GM21447 (cell line): ENCODE results near the gene MTA2.
A peak's percentile ranks its signal among the peaks of the same experiment; 100 is the strongest.
"Not testable (repeated sequence)": the region's sequence is repeated elsewhere in the genome, so short reads cannot be mapped to it uniquely, and the experiment has no call there.

Source experiments
- ATAC-seq: cut with Tn5 transposase; IDR thresholded peaks from one replicate; pipeline ENCODE4 v1.9.1; 2021; ENCODE audit not compliant: unreplicated experiment

MTA2 gene

DNA sequence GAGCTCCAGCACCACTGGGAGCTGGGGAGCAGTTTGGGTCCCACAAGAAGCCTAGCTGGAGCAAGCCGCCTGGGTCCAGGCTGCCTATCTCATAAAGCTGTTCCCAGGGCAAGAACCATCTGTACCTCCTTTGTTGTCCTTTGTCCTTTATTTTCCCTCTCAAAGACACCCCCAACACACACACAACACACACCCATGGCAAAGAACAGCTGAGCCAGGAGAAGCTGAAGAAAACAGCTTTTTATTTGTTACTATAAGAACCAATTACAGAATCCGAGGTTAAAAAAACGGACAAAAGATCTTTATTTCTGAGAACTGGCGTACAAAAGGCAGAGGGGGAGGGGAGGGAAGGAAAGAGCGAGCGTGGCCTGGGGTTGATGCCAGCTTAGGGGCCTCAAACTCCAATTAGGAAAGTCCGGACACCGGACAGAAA lies 8.7 kb downstream of the MTA2 start:
- ATAC-seq, result no peak

GRCh38 chr11:62592146-62592815 lies 9.4 kb downstream of the MTA2 start:
- peak; percentile 1 for ATAC-seq

GRCh38 chr11:62591448-62592145 lies 10.1 kb downstream of the MTA2 start, which contains the start of gene TUT1:
TUT1 (minus strand) TSS chr11:62591523; CDS start chr11:62591485, 38 bp downstream.
- ATAC-seq, result peak; percentile 89

DNA sequence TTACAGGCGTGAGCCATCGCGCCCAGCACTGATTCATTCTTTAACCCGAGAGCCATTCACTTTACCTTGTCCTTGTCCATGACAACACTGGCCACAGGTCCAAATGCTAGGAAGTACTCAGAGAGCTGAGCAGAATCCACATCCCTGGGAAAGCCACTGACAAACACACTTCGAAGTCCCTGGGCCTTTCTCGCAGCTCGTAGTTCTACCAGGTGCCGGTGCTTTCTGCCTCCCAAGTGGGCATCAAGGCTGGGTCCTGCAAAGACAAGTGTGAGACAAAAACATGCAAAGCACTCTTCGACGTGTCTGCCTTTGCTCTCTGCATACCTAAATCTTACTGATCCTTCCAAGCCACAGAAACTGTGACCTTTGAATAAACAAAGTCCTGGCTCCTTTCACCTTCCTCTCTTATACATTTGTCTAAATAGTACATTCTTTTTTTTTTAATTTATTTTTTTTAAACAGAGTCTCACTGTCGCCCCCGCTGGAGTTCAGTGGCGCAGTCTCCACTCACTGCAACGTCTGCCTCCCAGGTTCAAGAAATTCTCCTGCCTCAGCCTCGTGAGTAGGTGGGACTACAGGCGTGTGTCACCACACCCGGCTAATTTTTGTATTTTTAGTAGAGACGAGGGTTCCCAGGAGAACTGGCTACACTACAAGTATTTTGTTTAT lies 12.6 kb downstream of the MTA2 start:
- ATAC-seq, result no peak

- ATAC-seq, result not testable (repeated sequence)
These were observed 16.3 kb downstream of the MTA2 start for GRCh38 chr11:62585356-62585755.

DNA sequence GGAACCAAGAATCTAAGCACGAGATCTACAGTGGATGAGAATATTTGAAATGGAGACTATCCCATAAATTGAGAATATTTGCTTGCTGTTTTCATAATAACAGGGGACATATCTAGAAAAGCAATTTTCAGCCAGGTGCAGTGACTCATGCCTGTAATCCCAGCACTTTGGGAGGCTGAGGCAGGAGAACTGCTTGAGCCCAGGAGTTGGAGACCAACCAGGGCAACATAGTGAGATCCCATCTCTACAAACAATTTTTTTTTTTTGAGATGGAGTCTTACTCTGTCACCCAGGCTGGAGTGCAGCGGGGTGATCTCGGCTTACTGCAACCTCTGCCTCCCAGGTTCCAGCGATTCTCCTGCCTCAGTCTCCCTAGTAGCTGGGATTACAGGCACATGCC lies 19.9 kb downstream of the MTA2 start:
- not testable (repeated sequence) for ATAC-seq

- ATAC-seq, result no peak
These were observed 20.5 kb downstream of the MTA2 start for GRCh38 chr11:62580959-62581715.

DNA sequence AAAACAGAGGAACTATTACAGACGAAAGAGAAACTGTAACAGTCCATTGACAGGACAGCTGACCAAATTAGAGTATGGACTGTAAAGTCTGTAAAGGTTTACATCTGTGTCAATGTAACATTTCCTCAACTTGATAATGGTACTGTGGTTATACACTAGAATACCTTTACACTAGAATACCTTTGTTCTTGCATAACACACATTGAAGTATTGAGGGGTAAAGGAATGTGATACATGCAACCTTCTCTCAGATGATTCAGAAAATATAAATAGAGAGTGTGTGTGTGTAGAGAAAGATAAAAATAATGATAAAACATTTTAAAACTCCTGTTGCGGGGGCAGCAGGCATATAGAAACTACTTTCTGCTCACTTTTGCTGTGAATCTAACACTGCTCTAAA lies 22.4 kb downstream of the MTA2 start:
- no peak for ATAC-seq

DNA sequence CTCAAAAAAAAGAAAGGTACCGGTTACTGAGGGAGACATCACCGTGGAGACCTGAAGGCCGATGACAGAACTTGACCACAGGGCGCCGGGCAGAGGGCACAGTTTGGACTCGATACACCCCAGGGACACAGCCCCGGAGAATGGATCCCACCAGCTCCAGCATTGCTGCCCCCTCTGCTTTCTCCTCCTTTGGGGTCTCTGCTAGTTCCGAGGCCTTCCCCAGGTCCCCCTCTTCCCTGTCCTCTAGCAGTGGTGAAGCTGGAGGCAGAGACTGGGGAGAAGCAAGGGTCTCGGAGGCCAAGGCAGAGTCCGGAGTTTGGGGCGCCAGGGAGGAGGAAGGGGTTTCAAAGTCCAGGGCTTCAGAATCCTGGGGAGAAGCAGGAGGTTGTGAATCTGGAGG lies 23.1 kb downstream of the MTA2 start:
- ATAC-seq, result no peak

GRCh38 chr11:62577046-62577714 lies 24.5 kb downstream of the MTA2 start:
- ATAC-seq, result no peak

- no peak for ATAC-seq
These were observed 25.8 kb downstream of the MTA2 start for GRCh38 chr11:62575837-62576236.

DNA sequence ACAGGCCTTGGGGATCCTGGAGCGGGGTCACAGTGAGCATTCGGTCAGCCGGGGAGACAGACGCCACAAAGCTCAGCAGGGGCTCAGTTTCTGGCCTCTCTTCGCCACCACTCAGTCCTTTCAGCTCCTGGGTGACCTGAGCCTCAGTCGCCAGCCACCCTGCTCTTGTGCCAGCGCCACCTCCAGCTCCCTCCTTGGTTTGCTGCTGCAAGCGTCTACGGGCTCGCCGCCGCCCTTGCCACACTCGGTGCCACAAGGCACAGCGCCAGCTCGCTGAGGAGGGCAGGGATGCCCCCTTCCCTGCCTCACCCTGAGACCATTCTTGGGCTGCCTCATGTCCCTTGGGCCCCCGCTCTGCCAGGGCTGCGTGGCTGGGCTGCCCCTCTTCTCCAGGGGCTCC lies 26.5 kb downstream of the MTA2 start:
- ATAC-seq, result no peak

- no peak for ATAC-seq
These were observed 27.1 kb downstream of the MTA2 start for GRCh38 chr11:62574363-62575071.

GRCh38 chr11:62573592-62574362 lies 27.9 kb downstream of the MTA2 start, which contains the start of gene EEF1G:
EEF1G (minus strand) TSS chr11:62573891; CDS start chr11:62573842, 49 bp downstream.
- ATAC-seq, result peak; percentile 85

- ATAC-seq, result no peak
These were observed 28.6 kb downstream of the MTA2 start for GRCh38 chr11:62573006-62573591.

DNA sequence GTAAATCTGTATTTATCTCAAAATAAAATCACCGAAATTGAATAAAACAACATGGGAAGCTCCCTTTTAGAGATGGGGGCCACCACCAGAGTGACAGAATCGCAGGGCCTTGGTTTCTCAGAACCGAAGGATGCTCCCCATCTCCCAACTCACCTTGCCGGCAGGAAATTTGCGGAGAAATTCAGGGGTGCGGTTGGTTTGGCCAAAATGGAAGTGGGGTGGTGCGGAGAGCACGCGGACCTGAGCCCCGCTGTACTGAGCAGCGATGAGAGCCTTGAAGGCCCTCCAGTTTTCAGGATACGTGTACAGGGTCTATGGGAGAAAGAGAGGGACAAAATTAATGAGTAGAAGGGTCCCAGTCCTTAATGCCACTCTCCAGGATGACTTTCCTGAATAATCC lies 29.2 kb downstream of the MTA2 start:
- no peak for ATAC-seq

- not testable (repeated sequence) for ATAC-seq
These were observed 30.2 kb downstream of the MTA2 start for GRCh38 chr11:62571493-62571892.

DNA sequence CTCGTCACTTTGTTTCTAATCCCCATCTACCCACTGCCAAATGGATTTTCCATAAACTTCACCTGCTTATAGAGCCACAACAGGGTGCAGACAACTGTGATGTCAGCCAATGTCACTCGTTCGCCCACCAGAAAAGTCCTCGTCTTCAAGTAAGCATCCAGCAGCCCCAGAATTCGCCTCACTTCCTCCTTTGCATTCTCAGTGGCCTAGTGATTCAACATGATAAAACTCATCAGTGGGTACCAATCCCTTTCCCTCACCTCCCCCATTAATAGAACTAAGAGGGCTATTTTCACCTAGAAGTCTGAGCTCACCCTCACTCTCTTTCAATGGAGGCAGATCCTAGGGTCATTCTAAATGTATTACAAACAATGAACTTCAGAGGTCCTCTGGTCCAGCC lies 30.8 kb downstream of the MTA2 start:
- ATAC-seq, result not testable (repeated sequence)

- no peak for ATAC-seq
These were observed 32.1 kb downstream of the MTA2 start for GRCh38 chr11:62569611-62570010.
